NCI-H345 treated with DMSO at 0.1 percent for 48 hours (cell line): Measurements from ENCODE around the gene ITGB2.
A peak's percentile ranks its signal among the peaks of the same experiment; 100 is the strongest.

Experiments
- DNase-seq: peaks from one replicate; lab custom pipeline; 2025; ENCODE audit not compliant: unreplicated experiment; lab: John Stamatoyannopoulos, UW

The ITGB2 gene

DNA sequence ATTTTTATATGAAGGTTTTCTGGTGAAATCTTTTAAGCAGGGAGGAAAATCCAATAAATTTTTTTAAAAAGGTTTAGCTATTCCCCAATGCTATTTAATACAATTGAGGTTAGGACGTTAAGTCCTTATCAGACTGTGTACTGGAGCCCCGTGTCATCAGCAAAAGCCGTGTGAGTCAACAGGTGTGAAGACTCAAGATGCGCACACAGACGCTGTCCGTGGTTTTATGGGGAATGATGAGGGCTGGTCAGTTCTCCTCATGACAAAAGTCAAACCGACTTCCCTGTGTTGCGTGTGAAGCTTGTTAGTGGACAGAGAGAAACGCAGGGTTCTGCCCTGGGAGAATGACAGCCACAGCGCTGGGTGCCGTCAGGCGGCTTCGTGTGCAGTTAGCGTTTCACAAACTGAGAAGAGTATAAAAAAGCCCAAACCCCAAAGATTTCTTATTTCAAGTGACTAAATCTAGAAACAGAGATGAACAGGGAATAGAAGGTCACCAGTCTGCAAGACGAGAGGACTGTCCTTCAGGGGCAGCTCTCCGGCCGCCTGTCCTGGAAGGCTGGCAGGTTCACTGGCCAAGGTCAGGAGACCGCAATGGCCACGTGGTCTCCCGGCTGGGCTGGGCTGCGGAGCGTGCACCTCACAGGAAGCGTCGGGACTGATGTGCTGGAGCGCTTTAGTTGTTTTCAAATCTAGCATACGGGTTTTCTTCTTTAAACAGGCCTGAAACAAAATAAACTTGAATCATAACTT is 69.6 kb downstream of the ITGB2 start:
- no peak for DNase-seq

DNA sequence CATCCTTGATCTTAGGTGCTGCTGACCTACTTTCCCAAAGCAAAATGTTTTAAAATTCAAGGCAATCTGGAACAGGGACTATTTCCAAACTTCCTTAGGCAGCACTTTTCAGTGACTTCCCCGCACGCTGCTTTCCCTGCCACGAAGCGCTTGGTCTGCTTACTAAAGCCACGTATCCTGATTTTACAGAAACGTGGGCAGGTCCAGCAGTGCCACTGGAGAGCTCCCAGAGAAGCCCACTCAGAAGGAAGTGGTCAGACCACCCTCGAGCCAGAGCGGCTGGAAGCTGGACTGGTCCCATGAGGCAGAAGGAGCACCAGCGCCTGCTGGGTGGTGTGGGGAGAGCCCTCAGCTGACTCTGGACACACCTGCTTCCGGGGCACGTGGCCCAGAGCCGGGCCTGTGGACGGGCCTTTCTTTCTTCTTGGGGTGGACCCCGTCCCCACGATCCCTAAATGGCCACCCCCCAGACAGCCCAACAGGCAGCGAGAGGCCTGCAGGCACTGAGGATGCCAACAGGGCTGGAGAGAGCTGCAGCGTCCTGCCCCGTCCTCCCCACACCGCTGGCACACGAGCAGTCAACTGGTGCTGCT is 70.4 kb downstream of the ITGB2 start:
- DNase-seq: no peak

DNA sequence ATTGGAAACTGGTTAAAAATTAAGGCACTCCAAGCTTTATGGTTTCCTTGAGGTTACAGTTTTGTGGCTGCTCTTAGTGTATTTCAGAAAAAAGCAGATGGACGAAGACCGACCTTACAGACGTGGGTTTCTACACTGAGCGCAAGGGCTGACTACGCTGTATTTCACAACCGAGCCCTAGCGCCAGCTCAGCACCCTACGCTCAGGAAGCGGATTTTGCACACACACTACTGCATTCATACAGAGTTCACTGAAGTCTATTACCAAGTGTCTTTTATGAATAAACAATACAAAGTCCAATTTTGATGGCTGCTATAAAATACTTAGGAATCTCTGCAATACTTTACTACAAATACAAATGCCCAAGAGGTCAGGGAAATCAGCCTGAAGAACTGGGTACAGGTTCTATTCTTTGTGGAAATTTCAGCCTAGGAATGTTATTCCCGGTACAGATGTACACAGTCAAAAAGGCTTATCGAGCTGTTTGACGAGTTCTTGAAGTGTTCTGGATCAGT is 71.0 kb downstream of the ITGB2 start:
- no peak for DNase-seq

DNA sequence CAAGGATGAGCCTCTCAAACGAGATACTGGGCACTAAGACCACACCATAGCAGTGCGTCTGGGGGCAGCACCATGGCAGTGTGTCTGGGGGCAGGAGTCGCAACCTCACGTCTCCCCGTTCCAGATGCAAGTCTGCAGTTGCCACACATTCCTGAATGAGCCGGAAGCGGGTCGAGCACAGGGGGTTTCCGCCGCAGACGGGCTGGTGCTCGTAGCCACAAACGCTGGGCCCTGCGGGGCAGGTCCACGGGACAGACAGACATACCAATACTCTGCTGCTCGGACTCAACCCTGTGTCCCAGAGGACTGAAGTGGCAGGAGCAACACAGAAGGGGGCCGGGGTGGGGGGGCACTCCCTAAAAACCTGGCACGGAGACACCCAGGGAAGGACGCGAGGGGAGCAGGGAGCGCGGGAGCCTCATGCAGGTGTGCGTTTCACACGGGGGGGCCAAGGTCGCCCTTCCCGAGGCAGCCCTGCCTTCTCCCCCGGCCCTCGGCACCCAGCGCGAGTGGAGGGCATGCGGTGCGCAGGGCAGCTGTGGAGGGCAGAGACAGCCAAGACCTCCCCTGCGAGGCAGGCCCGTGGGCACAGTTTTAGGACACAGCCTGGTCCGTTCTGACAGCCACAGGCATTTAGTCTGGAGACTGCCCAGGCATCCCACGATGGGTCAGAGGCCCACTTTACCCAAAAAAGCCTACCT is 71.7 kb downstream of the ITGB2 start:
- DNase-seq: no peak

DNA sequence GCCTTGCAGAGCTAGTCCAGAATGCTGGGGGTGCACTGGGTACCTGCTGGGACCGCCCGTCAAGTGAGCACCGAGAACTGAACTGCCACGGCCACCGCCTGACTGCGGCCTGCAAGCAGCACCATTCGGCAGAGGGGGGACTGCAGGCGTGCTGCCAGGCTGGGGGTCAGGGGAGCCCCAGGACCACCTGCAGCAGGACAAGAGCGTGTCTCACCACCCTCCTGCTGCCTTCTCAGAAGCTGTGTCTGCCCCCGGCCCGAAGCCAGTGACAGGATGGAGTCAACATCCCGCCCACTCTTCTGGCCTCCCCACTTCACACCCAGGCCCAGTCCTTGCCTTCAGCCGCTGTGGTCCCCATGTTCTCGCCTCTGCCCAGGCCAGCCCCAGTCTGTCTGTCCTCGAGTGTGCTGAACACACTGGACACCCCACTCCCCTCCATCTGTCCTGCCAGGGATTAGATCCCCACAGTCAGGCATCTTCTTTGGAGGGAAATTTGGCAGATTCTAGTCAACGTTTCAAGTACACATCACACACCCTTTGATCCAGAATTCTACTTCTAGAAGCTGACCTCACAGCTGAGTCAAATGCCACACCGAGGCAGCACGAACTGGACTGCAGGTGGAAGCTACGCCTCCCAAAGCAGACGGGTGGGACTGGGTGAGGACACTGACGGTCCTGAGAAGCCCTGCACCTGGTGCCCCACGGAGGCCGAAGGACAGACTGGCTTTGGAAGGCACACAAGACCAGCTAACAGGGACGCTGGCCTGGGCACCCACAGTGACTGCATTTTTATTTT is 73.2 kb downstream of the ITGB2 start:
- no peak for DNase-seq

DNA sequence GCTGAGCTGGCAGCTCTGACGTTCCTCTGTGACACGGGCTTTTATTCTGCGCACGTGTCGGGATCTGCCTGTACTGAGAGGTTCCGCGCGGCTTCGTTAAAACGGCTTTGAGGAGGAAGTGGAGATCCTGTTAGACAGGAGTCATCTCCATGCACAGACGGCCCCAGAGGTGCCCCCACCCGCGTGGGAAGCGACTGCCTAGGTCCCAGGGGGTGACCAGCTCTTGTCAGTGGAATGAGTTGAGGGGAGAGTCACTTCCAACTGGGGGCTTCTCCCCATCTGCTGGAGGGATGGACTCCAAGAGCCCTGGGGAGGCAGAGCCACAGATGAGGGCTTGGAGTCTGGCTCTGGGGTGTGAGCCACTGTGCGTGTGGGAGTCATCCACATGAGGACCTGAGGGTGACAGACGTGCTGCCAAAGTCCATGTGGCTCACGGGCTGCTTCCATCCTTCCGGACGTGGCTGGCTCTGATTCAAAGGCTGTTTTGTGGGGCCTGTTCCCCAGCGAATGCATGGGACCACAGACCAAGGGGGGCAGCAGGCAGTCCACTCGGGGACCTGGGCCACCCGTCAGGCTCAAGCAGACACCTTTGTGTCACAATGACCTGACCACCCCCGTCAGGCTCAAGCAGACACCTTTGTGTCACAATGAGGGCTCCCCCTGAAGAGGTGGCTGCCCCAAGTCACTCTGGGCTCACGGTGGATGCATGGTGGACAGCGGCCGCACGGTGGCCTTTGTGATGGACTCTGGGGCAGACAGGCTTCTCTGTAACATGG is 74.0 kb downstream of the ITGB2 start:
- no peak for DNase-seq

DNA sequence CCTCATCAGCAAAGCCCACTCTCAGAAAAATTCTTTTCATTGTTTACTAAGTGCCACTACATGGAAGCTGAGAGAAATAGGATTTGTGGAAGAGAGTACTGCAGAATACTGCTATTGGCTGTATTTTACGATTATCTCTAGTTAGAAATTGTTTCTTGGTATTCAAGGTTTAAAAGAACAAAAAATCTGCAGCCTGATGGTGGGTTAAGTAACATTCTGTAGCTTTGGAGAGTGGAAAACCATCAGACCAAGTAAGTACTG is 74.5 kb downstream of the ITGB2 start:
- DNase-seq: no peak

DNA sequence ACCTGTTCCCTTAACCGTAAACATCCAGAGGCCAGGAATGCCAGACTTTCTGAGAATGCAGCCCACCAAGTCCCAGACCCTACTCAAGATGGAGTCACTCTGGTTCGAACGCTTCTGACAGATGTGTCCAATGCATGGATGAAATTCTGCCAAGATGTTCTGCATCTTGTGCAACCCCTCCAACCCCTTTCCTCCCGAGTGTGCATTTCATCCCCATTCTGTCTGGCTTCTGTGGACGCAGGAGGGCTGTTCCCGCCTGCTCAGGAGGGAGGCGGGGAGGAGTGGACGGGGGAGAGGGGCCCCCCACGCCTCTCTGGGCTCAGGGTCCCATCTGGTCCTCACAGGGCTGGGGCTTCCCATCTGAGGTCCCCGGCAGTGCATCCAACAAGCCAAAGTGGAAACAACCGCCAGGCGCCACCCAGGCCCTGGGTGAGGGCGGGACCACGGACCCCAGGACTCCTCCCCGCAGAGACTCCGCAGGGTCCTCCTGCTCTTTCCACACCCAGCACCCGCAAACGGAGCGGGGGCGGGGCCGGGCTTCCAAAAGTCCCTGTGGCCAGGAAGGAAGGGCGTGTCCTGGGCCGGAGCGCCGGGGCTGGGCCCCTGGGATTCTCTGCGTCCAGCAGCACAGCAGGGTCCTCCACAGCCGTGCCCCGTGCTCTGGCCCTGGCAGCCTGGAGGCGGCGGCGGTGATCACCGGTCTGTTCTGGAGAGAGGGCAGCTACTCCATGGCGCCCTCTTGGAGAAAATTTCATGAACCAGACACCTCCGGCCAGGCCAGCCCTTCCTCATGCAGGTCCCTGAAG is 75.1 kb downstream of the ITGB2 start:
- DNase-seq: no peak

DNA sequence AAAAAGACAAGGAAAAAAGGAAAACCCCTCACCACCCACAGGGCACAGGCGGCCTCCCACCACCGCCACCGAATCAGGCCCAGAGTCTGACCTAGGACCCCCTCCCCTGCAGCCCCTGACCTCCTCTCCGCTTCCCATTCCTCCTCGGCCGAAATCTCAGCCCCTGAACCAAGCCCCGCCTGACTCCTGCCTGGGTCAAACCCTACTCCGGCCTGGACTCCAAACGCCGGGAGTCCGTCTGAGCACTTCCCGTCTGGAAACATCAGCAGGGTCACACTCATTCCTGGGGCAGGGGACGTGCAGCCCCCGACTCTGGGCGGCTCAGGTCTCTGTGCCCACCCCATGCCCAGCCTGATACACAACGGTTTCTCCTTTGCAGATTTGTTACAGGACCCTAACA is 76.4 kb downstream of the ITGB2 start:
- DNase-seq: no peak

DNA sequence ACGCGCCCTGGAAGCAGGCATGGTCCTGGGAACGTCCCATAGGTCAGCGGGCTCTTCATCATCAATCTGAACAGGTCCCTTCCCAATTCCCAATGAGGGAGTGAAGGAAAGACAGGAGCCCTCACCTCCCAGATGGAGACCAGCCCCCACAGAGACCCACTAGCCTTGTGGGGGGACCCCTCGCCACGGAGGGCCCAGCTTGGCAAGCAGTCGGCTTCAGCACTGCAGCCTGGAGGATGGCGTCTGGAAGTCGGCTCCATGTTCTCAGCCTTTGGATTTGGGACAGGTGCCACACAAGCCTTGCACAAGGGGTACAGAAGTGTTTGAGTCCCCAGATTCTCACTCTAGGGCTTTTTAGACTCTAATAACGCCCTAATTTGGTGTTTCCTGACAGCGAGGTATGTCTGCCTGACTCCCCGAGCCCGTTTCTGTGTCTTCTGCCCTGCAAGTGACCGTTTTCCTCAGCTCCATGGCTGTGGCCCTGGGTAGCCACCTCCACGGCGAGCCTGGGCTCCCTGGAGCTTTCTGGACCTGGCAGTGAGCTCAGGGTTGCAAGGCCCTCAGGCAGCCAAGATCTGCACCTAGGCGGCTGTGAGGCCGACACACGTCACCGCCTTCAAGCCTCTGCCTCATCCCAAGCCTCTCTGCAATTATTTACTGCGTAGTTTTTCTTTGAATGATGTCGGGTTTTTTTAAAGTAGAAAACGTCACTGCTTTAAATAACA is 77.8 kb downstream of the ITGB2 start:
- DNase-seq: no peak

DNA sequence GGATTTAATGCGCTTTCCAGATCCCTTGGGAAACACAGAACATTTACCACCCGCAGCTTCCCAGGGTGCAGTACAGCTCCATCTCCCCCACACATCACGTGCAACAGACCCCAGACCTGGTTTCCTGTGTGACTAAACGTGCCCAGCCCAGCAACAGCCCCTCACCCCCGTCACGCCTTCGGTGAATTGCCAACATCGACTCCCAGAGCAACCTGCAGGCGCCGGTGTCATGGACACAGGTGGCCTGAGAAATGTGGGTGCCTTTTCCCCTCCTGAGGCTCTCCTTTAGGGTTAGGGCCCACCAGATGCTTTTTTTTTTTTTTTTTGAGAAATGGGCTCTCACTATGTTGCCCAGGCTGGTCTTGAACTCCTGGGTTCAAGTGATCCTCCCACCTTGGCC is 78.6 kb downstream of the ITGB2 start:
- DNase-seq: no peak

DNA sequence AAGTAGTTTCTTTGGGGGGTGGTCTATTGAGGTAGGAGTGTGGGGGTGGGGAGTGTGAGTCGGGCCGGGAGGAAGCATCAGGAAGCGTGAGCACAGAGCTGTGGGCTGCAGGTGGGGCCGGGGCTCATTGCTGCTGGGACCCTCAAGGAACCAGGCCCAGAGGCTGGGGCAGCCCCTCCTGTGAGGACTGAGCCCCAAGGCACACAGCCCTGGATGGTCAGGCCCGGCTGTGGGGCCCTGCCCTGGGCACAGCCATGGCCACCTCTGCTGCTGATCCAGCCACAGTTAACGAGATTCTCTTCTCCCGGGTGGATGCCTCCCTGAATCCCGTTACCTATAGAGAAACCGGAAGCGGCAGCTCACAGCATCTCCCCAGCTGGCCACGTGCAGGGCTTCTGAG is 79.9 kb downstream of the ITGB2 start:
- DNase-seq: no peak

DNA sequence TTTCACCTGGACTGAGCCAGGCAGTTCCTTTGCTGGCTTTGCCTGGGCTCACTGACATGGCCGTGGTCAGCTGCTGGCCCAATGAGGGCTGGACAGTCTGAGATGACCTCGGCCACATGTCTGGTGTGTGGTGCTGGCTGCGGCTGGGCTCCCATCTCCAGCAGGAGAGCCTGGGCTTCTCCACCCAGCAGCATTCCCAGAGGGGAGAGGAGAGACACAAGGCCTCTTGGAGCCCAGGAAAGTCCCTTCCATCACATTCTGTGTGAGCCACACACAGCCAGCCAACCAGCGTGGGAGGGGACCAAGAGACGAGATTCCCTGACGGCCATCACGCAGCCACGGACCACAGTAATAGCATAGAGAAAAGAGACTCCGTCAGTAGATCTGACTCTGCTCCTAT is 81.7 kb downstream of the ITGB2 start:
- DNase-seq: no peak

DNA sequence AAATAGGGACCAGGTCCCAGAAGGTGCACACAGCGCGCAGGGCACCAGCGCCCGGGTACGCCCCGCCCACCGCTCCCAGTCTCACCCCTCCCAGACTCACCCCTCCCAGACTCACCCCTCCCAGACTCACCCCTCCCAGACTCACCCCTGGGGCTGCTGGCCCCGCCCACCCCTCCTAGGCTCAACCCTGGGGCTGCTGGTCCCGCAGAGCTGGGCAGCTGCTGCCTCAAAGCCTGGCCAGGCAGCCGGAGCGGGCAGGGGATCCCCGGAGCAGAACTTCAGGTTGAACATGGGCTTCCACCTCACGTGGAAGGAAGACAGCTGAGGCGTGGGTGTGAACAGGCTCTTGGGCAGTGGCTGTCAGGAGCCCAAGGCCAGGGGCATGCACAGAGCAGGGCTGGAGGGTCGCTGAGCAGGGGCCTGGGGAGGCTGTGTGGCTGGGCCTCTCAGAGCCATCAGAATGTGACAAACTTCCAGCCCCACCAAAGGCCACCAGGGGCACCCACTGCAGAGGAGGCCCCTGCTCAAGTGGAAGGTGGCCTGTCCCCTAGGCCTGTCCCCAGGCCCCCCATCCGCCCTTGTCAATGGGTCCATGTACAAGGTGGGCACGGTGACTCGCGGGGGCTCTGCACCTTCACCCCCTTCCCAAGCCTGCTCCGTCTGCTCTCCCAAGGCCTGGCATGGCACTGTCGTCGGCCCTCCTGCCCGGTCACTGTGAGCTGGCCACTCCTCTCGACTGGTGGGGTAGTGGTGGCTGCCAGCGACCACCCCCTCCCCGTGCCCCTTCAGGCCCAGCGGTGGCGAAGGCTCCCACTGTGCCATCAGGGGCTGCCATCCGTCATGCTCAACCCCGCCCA is 82.4 kb downstream of the ITGB2 start:
- no peak for DNase-seq

DNA sequence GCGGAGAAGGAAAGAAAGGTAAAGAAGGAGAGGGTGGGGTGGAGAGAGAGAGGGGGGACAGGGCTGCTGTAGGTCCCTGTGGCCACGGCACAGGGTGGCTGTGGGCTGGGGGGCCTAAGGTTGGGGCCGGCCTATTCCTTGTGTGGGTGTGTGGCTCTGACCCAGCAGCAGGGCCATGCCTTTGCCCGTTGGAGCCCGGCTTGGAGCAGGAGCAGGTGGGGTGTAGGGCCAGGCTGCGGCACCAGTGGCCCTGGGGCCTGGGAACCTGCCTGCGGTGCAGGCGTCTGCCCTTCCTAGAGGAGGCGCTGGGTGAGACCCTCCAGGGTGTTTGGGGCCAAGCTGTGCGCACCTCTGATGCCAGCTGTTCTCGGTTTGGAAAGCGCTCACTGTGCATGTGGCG is 83.2 kb downstream of the ITGB2 start:
- DNase-seq: no peak

DNA sequence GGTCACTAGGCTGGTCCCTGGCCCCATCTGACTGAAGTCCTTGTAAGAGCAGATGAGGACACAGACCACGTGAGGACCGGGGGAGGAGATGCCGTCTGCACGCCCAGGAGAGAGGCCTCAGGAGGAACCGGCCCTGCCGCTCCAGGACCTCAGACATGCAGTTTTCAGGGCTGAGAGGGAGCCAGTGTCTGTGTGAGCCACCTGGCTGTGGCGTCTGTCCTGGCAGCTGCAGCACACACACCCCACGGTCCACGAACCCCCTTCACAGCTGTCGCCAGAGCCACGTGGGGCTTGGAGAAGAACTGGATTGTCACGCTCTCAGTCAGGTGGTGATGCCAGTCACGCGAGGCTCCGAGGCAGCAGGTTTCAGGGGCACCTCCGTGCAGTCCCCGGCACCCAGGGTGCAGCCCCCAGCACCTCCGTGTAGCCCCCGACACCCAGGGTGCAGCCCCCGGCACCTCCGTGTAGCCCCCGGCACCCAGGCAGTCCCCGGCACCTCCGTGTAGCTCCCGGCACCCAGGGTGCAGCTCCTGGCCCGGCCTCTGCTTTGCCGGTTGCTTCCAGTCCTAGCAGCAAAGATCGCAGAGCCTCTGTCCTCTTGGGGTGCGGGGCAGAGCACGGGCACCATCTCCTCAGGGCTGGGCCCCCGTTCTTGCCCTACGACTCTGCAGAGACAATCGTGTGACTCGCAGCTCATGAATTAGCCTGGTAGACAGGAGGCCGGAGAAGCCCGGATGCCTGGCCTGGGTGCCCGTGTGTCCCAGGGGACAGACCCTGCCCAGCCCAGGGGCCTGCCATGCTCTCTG is 83.8 kb downstream of the ITGB2 start:
- DNase-seq: peak; percentile 25

DNA sequence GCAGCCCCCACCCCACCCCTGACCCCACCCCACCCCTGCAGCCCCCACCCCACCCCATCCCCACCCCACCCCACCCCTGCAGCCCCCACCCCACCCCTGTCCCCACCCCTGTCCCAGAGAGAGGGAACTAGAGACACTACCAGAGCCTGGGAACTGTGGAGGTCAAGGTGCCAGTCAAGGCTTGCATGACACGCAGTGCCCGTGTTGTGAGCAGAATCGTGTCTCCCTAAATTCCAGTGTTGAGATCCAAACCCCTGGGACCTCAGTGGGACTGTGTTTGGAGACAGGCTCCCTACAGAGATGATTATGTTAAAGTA is 84.4 kb downstream of the ITGB2 start:
- DNase-seq: no peak
